ENCODE measurements around the gene PLK4.

Gene PLK4

GRCh38 chr4:127844601-127845116 is 36.0 kb upstream of the PLK4 start:
- TF ChIP-seq CTCF (IDR thresholded peaks at IDR 0.05; ENCODE audit: low read length) (no peak), EZH2 (optimal IDR thresholded peaks at IDR 0.05; ENCODE audit: low read depth, low read length) (no peak), EZH2phosphoT487 (IDR thresholded peaks at IDR 0.05; ENCODE audit: low read length) (no peak)

GRCh38 chr4:127846061-127846460 is 34.6 kb upstream of the PLK4 start:
- Histone ChIP-seq H3K79me2 (ENCODE audit: low read length) (no peaks in the 10 kb centered on the region), H3K9me3 (replicated peaks; ENCODE audit: insufficient read depth, low read length) (no peaks in the 10 kb centered on the region), H3K9me2 (replicated peaks; ENCODE audit: insufficient read depth, low read length) (no peaks in the 10 kb centered on the region), H2AFZ (ENCODE audit: low read length) (no peak overlapping the region), H3K27me3 (replicated peaks; ENCODE audit: insufficient read depth, low read length) (no peaks in the 10 kb centered on the region), H3K4me1 (ENCODE audit: low read length) (no peaks in the 10 kb centered on the region), H3K27ac (ENCODE audit: low read length) (no peak overlapping the region), H3K4me3 (ENCODE audit: low read length) (no peak overlapping the region), H3K4me2 (ENCODE audit: low read depth, low read length) (no peak overlapping the region), H3F3A (ENCODE audit: insufficient read depth, low read length) (no peaks in the 10 kb centered on the region), H4K20me1 (ENCODE audit: insufficient read depth, low read length) (no peaks in the 10 kb centered on the region), H3K36me3 (replicated peaks; ENCODE audit: insufficient read depth, low read length) (no peaks in the 10 kb centered on the region), H3K9ac (ENCODE audit: low read length) (no peak overlapping the region)
- TF ChIP-seq CTCF (IDR thresholded peaks at IDR 0.05; ENCODE audit: low read length) (no peak), EZH2phosphoT487 (IDR thresholded peaks at IDR 0.05; ENCODE audit: low read length) (no peak), EZH2 (optimal IDR thresholded peaks at IDR 0.05; ENCODE audit: low read depth, low read length) (no peak)
- no peak for DNase-seq

More at GRCh38 chr4:127844601-127845116, 36.0 kb upstream of the PLK4 start:
- no peaks in the 10 kb centered on the region for H3F3A ChIP-seq (ENCODE audit: insufficient read depth, low read length)
- no peak for DNase-seq
- H3K9me2 ChIP-seq (replicated peaks; ENCODE audit: insufficient read depth, low read length), result no peaks in the 10 kb centered on the region
- H3K4me3 ChIP-seq (ENCODE audit: low read length), result no peak overlapping the region
- H3K27me3 ChIP-seq (replicated peaks; ENCODE audit: insufficient read depth, low read length), result no peaks in the 10 kb centered on the region
- H3K36me3 ChIP-seq (replicated peaks; ENCODE audit: insufficient read depth, low read length), result no peaks in the 10 kb centered on the region
- H3K9ac ChIP-seq (ENCODE audit: low read length), result no peak overlapping the region
- H4K20me1 ChIP-seq (ENCODE audit: insufficient read depth, low read length), result no peaks in the 10 kb centered on the region
- H3K4me1 ChIP-seq (ENCODE audit: low read length), result no peaks in the 10 kb centered on the region
- no peaks in the 10 kb centered on the region for H3K79me2 ChIP-seq (ENCODE audit: low read length)
- H3K27ac ChIP-seq (ENCODE audit: low read length), result no peak overlapping the region
- H2AFZ ChIP-seq (ENCODE audit: low read length), result no peak overlapping the region
- no peak overlapping the region for H3K4me2 ChIP-seq (ENCODE audit: low read depth, low read length)
- no peaks in the 10 kb centered on the region for H3K9me3 ChIP-seq (replicated peaks; ENCODE audit: insufficient read depth, low read length)

GRCh38 chr4:127846765-127847164 is 33.9 kb upstream of the PLK4 start:
- Histone ChIP-seq H4K20me1 (ENCODE audit: insufficient read depth, low read length) (no peaks in the 10 kb centered on the region), H3K79me2 (ENCODE audit: low read length) (no peaks in the 10 kb centered on the region), H2AFZ (ENCODE audit: low read length) (no peak overlapping the region), H3K4me3 (ENCODE audit: low read length) (no peak overlapping the region), H3K27ac (ENCODE audit: low read length) (no peak overlapping the region), H3F3A (ENCODE audit: insufficient read depth, low read length) (no peaks in the 10 kb centered on the region), H3K27me3 (replicated peaks; ENCODE audit: insufficient read depth, low read length) (no peaks in the 10 kb centered on the region), H3K4me2 (ENCODE audit: low read depth, low read length) (no peak overlapping the region), H3K9ac (ENCODE audit: low read length) (no peak overlapping the region), H3K36me3 (replicated peaks; ENCODE audit: insufficient read depth, low read length) (no peaks in the 10 kb centered on the region), H3K4me1 (ENCODE audit: low read length) (no peaks in the 10 kb centered on the region), H3K9me2 (replicated peaks; ENCODE audit: insufficient read depth, low read length) (no peaks in the 10 kb centered on the region), H3K9me3 (replicated peaks; ENCODE audit: insufficient read depth, low read length) (no peaks in the 10 kb centered on the region)
- DNase-seq, result no peak
- TF ChIP-seq CTCF (IDR thresholded peaks at IDR 0.05; ENCODE audit: low read length) (no peak), EZH2phosphoT487 (IDR thresholded peaks at IDR 0.05; ENCODE audit: low read length) (no peak), EZH2 (optimal IDR thresholded peaks at IDR 0.05; ENCODE audit: low read depth, low read length) (no peak)

Data from MM.1S (cell line).